HG03432 (cell line): Measurements from ENCODE around the gene CELSR2.
A peak's percentile ranks its signal among the peaks of the same experiment; 100 is the strongest.

Experiments used
- ATAC-seq: cut with Tn5 transposase; IDR thresholded peaks from one replicate; pipeline ENCODE4 v1.9.1; 2021; ENCODE audit warnings: mild to moderate bottlenecking, moderate library complexity; ENCODE audit not compliant: unreplicated experiment

Gene CELSR2

GRCh38 chr1:109225711-109226445, 23.5 kb upstream of the CELSR2 start:
- no peak for ATAC-seq

GRCh38 chr1:109228167-109228566, 21.2 kb upstream of the CELSR2 start:
- ATAC-seq: no peak

DNA sequence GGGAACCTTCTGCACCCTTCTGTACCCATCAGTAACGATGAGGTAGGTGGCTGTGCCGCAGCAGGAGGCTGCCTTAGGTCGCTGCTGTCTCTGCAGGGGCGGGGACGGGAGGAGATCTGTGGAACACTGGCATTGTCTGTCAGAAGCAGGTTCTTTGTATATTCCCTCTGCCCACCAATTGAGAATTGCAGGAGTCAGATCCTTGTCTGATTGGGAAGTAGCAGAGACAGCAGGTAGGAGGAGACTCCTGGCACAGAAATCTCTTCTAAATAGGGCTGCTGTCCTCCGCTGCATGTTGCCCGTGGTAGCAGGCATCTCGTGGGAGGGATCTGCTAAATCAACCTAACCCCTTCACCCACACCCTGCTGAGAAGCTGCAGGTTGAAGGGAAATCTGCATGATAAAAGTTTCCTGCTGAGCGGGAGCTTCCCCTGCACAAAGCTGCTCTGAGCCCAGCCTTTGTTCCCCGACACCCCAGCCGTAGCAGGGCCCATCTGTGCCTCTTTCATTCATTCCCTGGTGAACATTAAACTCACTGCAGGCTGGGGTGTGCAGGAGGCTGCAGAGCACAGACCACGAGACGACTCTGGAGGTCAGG, 19.7 kb upstream of the CELSR2 start:
- ATAC-seq: no peak

- ATAC-seq: no peak
Observed at GRCh38 chr1:109231066-109231465, 18.3 kb upstream of the CELSR2 start.

GRCh38 chr1:109235137-109235536, 14.2 kb upstream of the CELSR2 start:
- no peak for ATAC-seq

- no peak for ATAC-seq
Observed at GRCh38 chr1:109237512-109237911, 11.8 kb upstream of the CELSR2 start.

DNA sequence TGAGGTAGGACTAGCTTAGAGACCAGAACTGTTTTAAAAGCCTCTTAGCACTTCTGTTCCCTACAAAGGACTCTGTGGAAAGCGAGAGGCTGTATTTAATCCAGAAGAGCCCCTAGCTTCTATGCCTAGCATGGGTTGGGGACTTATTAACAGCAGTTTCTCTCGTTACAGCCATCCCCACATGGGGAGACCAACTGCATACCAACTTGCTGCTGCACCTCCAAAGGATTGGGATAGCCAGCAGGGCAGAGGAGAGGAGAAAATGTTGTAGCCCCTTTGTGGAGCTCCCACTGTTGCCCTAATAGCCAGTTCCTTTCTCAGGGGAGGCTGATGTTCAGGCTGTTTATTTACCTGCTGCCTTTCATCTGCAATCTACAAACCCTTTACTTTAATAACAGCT, 11.0 kb upstream of the CELSR2 start:
- no peak for ATAC-seq

- no peak for ATAC-seq
Observed at GRCh38 chr1:109239047-109239408, 10.3 kb upstream of the CELSR2 start.

DNA sequence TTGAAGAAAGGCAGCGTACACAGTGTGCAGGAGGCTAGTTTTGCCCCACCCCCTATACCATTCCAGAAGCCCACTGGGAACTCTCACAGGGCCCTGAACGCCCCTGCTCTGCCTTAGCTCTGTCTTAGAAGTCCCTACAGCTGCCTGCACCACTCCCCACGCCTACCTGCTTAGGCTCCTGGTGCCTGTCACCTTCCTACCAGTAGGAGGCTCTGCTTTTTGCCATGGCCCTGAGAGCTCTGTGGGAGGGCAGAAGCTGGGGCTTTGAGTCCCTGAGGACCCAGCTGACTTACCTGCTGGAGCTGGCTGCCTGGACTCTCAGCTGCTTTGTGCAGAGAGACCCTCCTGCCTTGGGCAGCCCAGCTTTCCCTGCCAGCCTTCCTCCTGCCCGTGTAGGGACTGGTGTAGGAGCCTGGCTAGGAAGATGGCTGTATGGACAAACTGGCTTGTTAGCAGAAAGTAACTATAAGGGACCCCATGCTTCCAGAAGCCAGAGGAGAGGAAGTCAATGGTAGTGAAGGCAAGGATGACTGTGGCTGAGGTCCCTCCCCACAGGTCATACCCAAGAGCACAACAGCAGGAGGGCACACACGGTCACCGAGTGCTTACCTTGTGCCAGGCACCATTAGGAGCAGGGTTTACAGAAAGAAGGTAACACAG, 9.8 kb upstream of the CELSR2 start:
- ATAC-seq: no peak

- ATAC-seq: no peak
Observed at GRCh38 chr1:109240158-109241152, 8.9 kb upstream of the CELSR2 start.

DNA sequence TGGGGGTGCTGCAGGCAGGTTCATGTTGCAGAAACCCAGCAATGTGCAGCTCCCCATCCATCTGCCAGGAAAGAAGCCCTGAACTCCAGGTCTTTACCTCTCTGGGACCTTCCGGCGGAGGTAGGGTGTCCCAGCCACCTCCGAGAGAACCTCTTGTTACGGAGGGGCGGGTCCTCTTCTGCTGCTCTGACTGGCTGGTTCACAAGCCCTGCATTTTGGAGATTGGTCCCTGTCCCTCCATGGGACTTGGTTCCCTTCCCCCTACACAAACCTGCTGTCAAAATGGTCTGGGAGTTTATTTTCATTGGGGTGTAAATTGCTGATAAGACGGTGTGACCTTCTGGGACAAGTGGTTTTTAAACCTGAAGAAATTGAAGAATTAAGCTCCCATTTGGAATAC, 8.0 kb upstream of the CELSR2 start:
- no peak for ATAC-seq

DNA sequence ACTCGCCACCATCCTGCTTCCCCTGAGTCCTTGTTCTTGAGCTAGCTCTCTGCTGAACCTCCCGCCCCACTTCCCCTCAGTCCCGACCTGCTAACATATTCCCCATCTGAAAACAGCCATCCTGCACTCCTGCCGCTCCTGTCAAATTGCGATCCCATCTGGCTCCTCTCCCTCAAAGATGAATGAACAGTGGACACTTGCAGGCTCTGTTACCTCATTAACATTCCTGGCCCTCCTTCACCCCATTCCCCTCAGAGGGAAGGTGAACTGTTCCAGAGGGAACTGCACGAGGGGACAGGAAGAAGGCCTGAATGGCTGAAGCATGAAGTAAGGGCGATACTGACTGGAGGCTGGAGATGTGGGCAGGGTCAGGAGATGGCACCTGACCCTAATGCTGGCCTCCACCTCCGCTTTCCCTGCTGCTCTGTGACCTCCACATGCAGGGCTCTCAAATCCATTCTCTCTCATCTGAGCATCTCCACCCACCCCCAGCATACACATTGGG, 7.4 kb upstream of the CELSR2 start:
- ATAC-seq: no peak

GRCh38 chr1:109242387-109242786, 7.0 kb upstream of the CELSR2 start:
- ATAC-seq: no peak

DNA sequence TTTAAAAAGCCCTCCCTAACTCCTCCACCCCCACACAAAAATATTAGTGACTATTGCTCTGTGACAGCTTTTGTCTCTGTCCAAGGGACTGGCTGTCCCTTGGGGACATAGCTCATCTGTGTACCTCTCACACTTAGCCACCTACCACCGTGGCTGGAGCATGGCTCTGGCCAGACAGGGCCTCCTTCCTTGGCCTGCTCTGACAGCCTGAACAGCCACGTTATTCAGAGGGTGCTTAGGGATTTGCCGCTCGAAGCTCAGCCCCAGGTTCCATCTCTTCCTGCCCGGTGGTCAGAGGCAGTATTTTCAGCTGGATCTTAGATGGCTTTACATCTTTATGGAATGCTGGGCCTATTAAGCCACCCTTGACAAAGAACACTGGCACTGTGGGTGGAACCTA, 6.1 kb upstream of the CELSR2 start:
- no peak for ATAC-seq

GRCh38 chr1:109243860-109244552, 5.3 kb upstream of the CELSR2 start:
- ATAC-seq: no peak

DNA sequence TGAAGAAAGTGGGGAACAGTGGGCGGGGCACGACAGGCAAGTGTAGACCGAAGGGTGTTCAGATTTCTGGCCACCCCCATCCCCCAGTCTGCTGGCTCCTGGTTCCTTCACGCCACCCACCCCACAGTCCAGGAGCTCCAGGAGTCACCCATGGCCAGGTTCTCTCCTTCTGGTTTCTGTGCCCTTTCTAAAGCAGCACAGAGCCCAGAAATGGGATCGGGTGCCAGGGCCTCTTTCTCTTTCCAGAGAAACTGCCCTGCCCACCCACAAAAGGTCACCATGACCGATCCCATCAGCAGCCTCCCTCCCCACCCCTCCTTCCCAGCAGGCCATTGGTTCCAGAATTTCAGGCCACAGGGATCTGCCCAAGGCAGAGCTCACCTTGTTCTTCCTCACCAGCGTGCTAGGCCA, 3.2 kb upstream of the CELSR2 start:
- no peak for ATAC-seq

DNA sequence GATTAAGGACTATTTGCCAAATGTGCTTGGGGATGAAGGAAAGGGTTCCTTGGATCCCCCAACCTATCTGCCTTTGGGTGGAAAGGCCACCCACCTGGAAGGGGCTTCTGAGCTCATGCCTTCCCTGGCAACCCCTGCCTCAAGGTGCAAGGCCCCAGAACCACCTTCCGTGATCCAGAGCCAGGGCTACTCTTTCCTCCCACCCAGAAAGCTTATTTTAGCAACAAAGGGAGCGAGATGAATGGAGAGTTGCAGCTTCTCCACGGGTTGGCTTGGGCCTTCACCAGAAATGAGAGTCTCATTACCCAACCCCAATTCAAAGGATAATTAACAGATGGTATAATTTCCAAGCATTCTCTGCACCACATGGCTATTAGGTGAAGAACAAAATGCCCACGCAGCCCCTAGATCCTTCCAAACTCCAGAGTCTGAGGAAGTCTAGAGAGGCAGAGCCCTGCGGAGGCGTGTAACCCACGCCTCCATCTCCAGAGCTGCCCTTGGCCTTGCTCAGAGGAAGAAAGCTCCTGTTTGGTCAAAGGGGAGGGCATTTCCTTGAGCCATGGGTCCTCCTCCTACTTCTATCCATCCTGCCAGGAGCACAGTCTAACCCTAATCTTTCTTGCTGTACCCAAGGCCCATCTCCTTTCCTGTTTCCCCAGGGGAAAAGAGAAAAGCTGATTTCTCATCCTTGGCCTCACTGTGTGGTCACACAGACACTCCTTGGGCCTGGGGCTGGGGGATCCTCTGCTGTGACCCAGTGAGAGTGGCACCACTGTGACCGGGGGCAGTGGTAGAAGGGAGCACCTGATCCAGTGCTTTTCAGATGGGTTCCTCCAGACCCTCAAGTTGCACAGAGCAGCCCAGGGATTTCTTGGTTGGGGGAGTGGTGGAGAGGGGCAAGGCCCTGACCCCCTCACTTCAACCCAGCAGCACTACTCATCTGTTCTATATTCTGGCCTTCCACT, 1.7 kb upstream of the CELSR2 start:
- ATAC-seq: no peak

- no peak for ATAC-seq
Observed at GRCh38 chr1:109248444-109248796, 919 bp upstream of the CELSR2 start.

- peak; percentile 39 for ATAC-seq
Observed at GRCh38 chr1:109249654-109250401, 489 bp downstream of the CELSR2 start.
